Measurements from ENCODE around the gene EGFR. TPM values are rescaled to one million over a fixed set of nuclear protein-coding genes. Genes with fewer than 3 reads are reported as not detected.

Gene EGFR
- polyA plus RNA-seq, 1 donor from 2014 or later, result 0.22 TPM

DNA sequence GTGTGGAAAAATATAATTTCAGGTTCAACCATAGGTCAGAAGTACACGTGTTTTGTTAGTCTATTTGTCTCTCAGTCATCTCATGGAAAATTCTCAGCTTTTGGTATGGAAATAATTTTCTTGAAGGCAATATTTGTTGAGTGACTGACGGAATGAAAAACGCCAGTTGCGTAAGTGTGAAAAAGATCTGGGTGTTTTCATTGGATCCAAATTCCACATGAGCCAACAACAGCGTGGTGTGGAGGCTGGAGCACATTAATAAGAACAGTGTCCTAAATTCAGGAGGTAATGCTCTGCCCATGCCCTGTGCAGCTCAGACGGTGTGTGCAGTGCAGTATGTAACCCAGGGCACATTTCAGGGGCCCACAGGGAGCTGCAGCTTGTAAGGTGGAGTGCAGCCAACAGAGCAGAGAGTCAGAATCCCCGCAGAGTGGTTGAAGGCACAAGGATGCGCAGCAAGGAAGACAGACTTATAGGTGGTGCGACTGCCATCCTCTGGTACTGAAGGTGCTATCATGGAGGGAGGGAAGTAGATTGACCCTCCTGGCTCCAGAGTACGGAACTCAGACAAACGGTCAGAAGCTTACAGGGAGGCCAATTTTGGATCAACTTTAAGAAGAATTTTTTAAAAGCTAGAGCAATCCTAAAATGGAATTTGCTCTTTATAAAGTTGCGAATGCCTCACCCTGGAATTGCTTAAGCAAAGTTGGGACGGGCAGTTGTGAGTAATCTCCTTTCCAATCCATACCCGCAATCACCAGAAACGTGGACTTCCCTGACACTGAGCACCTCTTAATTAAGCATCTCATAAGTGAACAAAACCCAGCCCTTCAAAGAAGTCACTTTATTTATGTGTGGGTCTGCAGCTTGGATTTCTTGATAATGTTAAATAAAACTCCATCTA lies 38.0 kb downstream of the EGFR start:
- H3K27me3 ChIP-seq (ENCODE audit: insufficient read depth, low read depth, low read length), result no peaks in the 10 kb centered on the region
- no peaks in the 10 kb centered on the region for H4K20me1 ChIP-seq (ENCODE audit: insufficient read depth)
- no peaks in the 10 kb centered on the region for H3K79me2 ChIP-seq (replicated peaks; ENCODE audit: insufficient read depth, low read length)
- H3K27ac ChIP-seq (ENCODE audit: low read length), result no peak overlapping the region
- no peak overlapping the region for H3K4me3 ChIP-seq (ENCODE audit: low read length)
- H3K36me3 ChIP-seq (ENCODE audit: insufficient read depth, low read length), result no peaks in the 10 kb centered on the region
- TF ChIP-seq, protein P1, sequence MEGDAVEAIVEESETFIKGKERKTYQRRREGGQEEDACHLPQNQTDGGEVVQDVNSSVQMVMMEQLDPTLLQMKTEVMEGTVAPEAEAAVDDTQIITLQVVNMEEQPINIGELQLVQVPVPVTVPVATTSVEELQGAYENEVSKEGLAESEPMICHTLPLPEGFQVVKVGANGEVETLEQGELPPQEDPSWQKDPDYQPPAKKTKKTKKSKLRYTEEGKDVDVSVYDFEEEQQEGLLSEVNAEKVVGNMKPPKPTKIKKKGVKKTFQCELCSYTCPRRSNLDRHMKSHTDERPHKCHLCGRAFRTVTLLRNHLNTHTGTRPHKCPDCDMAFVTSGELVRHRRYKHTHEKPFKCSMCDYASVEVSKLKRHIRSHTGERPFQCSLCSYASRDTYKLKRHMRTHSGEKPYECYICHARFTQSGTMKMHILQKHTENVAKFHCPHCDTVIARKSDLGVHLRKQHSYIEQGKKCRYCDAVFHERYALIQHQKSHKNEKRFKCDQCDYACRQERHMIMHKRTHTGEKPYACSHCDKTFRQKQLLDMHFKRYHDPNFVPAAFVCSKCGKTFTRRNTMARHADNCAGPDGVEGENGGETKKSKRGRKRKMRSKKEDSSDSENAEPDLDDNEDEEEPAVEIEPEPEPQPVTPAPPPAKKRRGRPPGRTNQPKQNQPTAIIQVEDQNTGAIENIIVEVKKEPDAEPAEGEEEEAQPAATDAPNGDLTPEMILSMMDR (IDR thresholded peaks at IDR 0.05; ENCODE audit: poor library complexity, severe bottlenecking), result no peak
- no peak for TF ChIP-seq POLR2AphosphoS5 (IDR thresholded peaks at IDR 0.05)
- H2AFZ ChIP-seq (ENCODE audit: low read depth, low read length), result no peak overlapping the region
- H3K4me2 ChIP-seq (ENCODE audit: low read length), result no peak overlapping the region
- no peaks in the 10 kb centered on the region for H3K9me2 ChIP-seq (ENCODE audit: insufficient read depth, low read length)
- no peak overlapping the region for H3K9ac ChIP-seq (ENCODE audit: low read length)
- no peaks in the 10 kb centered on the region for H3F3A ChIP-seq (ENCODE audit: insufficient read depth, low read length, poor library complexity, severe bottlenecking)
- H3K9me3 ChIP-seq (ENCODE audit: low read length), result no peaks in the 10 kb centered on the region

DNA sequence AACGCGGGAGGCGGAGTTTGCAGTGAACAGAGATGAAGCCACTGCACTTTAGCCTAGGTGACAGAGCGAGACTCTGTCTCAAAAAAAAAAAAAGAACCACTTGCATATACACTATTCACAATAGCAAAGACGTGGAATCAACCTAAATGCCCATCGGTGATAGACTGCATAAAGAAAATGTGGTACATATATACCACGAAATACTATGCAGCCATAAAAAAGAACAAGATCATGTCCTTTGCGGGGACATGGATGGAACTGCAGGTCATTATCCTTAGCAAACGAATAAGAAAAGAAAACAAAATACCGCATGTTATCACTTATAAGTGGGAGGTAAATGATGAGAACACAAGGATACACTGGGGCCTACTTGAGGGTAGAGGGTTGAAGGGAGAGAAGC lies 39.5 kb downstream of the EGFR start:
- Histone ChIP-seq H2AFZ (ENCODE audit: low read depth, low read length) (no peak overlapping the region), H3K36me3 (ENCODE audit: insufficient read depth, low read length) (no peaks in the 10 kb centered on the region), H4K20me1 (ENCODE audit: insufficient read depth) (no peaks in the 10 kb centered on the region), H3F3A (ENCODE audit: insufficient read depth, low read length, poor library complexity, severe bottlenecking) (no peaks in the 10 kb centered on the region), H3K4me2 (ENCODE audit: low read length) (no peak overlapping the region), H3K79me2 (replicated peaks; ENCODE audit: insufficient read depth, low read length) (no peaks in the 10 kb centered on the region), H3K27ac (ENCODE audit: low read length) (no peak overlapping the region), H3K27me3 (ENCODE audit: insufficient read depth, low read depth, low read length) (no peaks in the 10 kb centered on the region), H3K9me3 (ENCODE audit: low read length) (no peaks in the 10 kb centered on the region), H3K4me3 (ENCODE audit: low read length) (no peak overlapping the region), H3K9ac (ENCODE audit: low read length) (no peak overlapping the region), H3K9me2 (ENCODE audit: insufficient read depth, low read length) (no peaks in the 10 kb centered on the region)
- TF ChIP-seq RAD21 (conservative IDR thresholded peaks at IDR 0.05), result no peak
- no peak for TF ChIP-seq TAF1 (IDR thresholded peaks at IDR 0.05; ENCODE audit: low read depth)
- TF ChIP-seq EZH2 (IDR thresholded peaks at IDR 0.05; ENCODE audit: borderline replicate concordance, insufficient read depth, low read length, poor library complexity, severe bottlenecking), result no peak
- TF ChIP-seq, protein P2, sequence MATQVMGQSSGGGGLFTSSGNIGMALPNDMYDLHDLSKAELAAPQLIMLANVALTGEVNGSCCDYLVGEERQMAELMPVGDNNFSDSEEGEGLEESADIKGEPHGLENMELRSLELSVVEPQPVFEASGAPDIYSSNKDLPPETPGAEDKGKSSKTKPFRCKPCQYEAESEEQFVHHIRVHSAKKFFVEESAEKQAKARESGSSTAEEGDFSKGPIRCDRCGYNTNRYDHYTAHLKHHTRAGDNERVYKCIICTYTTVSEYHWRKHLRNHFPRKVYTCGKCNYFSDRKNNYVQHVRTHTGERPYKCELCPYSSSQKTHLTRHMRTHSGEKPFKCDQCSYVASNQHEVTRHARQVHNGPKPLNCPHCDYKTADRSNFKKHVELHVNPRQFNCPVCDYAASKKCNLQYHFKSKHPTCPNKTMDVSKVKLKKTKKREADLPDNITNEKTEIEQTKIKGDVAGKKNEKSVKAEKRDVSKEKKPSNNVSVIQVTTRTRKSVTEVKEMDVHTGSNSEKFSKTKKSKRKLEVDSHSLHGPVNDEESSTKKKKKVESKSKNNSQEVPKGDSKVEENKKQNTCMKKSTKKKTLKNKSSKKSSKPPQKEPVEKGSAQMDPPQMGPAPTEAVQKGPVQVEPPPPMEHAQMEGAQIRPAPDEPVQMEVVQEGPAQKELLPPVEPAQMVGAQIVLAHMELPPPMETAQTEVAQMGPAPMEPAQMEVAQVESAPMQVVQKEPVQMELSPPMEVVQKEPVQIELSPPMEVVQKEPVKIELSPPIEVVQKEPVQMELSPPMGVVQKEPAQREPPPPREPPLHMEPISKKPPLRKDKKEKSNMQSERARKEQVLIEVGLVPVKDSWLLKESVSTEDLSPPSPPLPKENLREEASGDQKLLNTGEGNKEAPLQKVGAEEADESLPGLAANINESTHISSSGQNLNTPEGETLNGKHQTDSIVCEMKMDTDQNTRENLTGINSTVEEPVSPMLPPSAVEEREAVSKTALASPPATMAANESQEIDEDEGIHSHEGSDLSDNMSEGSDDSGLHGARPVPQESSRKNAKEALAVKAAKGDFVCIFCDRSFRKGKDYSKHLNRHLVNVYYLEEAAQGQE (IDR thresholded peaks at IDR 0.05; ENCODE audit: borderline replicate concordance), result no peak
- no peak for TF ChIP-seq MXI1 (conservative IDR thresholded peaks at IDR 0.05; ENCODE audit: poor library complexity, severe bottlenecking)
- no peak for TF ChIP-seq EP300 (conservative IDR thresholded peaks at IDR 0.05; ENCODE audit: poor library complexity, severe bottlenecking)
- TF ChIP-seq POLR2AphosphoS5 (IDR thresholded peaks at IDR 0.05), result no peak
- TF ChIP-seq, protein P1 (IDR thresholded peaks at IDR 0.05; ENCODE audit: poor library complexity, severe bottlenecking), result no peak
- TF ChIP-seq SMC3 (conservative IDR thresholded peaks at IDR 0.05; ENCODE audit: poor library complexity), result no peak

Measured in neural cell (in vitro differentiated cells).